Activated CD4-positive, alpha-beta T cell treated with anti-CD3 and anti-CD28 coated beads for 1 hour (primary cell): ENCODE results near the gene ATAT1.

Experiments used
- DNase-seq: peaks from one replicate; pipeline ENCODE4 v3.0.0-alpha.2; 2020

ATAT1 gene

GRCh38 chr6:30626484-30627366 is at the start of gene ATAT1:
Gene ATAT1 (plus strand): TSS chr6:30626874.
- DNase-seq: peak; percentile 81

GRCh38 chr6:30578051-30578450 is 48.6 kb upstream of the ATAT1 start:
- DNase-seq: no peak

- no peak for DNase-seq
Observed at GRCh38 chr6:30583921-30584320, 42.8 kb upstream of the ATAT1 start.

- no peak for DNase-seq
Observed at GRCh38 chr6:30589754-30590358, 36.8 kb upstream of the ATAT1 start.

- no peak for DNase-seq
Observed at GRCh38 chr6:30590509-30590908, 36.2 kb upstream of the ATAT1 start.

GRCh38 chr6:30591008-30591407 is 35.7 kb upstream of the ATAT1 start:
- no peak for DNase-seq

- DNase-seq: no peak
Observed at GRCh38 chr6:30592287-30592686, 34.4 kb upstream of the ATAT1 start.

- DNase-seq: peak; percentile 67
Observed at GRCh38 chr6:30597315-30598144, 29.1 kb upstream of the ATAT1 start.

GRCh38 chr6:30598912-30599624 is 27.6 kb upstream of the ATAT1 start:
- no peak for DNase-seq

GRCh38 chr6:30599625-30600324 is 26.9 kb upstream of the ATAT1 start:
- DNase-seq: no peak

- no peak for DNase-seq
Observed at GRCh38 chr6:30600451-30600961, 26.2 kb upstream of the ATAT1 start.

GRCh38 chr6:30601436-30601814 is 25.2 kb upstream of the ATAT1 start:
- no peak for DNase-seq

- no peak for DNase-seq
Observed at GRCh38 chr6:30601815-30602641, 24.6 kb upstream of the ATAT1 start.

GRCh38 chr6:30603961-30604360 is 22.7 kb upstream of the ATAT1 start:
- no peak for DNase-seq

- DNase-seq: no peak
Observed at GRCh38 chr6:30610065-30610464, 16.6 kb upstream of the ATAT1 start.

- no peak for DNase-seq
Observed at GRCh38 chr6:30611150-30611855, 15.4 kb upstream of the ATAT1 start.

- no peak for DNase-seq
Observed at GRCh38 chr6:30611856-30612194, 14.8 kb upstream of the ATAT1 start.

GRCh38 chr6:30612213-30612612 is 14.5 kb upstream of the ATAT1 start:
- no peak for DNase-seq

- DNase-seq: no peak
Observed at GRCh38 chr6:30612687-30613248, 13.9 kb upstream of the ATAT1 start.
